ENCODE data around the gene SEMA6B.

Gene SEMA6B

DNA sequence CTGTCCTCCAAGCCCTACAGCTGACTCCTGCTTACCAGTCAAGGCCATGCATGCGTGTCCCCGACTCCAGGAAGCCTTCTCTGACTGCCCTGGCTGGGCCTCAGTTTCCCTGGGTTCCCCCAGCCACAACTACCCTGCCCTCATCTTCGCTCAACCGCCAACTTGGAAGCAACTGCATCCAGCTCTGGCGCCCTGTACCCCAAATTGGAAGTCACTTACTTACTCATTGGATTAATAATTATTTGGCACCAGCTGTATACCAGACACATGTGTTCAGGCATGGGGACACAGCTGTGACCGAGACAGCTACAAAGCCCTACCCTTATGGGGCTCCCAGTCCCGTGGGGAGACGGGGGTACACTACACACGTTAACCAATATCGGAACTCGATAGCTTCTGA is 10.9 kb upstream of the SEMA6B start:
- no peak for DNase-seq

DNA sequence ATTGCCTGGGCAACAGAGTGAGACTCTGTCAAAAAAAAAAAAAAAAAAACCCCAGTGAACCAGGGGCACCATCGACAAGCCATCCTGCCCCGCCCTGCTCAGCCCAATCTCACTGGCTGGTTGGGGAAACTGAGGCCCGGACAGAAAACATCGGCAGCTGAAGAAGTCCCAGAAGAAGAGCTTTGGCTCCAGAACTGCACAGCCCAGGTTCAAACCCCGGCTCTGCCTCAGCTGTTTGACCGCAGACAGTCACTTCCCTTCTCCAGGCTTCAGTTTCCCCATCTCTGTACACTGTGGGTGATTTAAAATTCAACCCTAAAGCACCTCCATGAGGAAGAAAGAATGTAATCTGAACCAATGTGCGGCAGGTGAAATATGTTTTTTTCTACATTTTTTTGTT is 9.4 kb upstream of the SEMA6B start:
- DNase-seq: no peak

DNA sequence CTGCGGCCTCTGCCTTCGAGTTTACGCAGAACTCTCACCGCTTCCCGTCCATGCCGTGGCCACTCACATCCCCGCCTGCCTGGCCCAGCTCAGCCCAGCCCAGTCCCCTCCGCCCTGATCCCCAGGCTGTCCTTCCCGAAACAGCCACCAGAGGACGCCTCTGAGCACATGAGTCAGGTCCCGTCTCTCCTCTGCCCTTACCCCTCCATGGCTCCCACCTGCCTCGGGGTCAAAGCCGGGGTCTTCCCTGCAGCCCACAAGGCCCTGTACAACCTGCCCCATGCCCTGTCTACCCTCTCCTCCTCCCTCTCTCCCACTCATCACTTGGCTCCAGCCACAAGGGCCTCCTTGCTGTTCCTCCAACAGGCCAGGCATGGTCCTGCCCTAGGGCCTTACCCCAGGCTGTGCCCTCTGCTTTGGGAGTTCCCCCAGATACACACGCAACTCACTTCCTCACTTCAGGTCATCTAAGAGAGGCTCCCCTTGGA is 8.1 kb upstream of the SEMA6B start:
- peak; percentile 62 for DNase-seq

DNA sequence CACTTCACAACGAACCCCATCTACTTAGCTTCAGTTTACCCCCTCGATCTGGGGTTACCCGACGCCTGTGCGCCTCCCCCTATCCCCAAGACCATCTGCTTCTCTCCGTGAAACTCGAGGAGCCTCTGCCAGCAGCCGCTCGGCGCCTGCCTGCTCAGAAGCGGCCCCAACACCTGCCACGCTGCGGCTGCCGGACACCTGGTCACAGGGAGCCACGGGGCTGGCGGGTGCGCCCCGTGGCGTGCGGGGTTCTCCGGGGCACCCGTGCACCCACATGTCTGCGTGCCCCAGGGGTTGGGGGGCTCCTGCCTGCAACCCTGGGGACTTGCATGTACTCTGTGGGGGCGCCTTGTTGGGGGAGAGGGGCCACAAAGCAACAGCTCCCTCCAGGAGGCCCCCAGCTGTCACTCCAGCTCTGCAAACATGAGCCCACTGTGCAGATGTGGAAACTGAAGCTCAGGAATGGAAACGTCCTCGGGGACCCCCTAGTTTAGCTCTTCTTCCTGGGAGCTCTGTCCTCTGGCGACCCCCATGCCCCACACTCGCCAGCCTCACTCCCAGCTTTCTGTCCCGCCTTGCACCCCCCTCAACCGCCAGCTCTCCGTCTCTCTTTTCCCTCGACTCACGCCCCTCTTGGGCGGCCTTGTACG is 7.0 kb upstream of the SEMA6B start:
- no peak for DNase-seq

DNA sequence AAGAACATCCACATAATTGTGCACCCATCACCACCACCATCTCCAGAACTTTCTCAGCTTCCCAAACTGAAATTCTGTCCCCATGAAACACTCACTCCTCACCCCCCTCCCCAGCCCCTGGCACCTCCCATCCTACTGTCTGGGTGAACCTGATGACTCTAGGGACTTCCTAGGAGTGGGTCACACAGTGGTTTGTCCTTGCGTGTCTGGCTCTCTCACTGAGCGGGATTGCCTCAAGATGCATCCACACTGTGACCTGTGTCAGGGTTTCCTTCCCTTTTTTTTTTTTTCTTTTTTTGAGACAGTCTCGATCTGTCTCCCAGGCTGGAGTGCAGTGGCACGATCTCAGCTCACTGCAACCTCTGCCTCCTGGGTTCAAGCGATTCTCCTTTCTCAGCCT is 4.1 kb upstream of the SEMA6B start:
- DNase-seq: peak; percentile 16

DNA sequence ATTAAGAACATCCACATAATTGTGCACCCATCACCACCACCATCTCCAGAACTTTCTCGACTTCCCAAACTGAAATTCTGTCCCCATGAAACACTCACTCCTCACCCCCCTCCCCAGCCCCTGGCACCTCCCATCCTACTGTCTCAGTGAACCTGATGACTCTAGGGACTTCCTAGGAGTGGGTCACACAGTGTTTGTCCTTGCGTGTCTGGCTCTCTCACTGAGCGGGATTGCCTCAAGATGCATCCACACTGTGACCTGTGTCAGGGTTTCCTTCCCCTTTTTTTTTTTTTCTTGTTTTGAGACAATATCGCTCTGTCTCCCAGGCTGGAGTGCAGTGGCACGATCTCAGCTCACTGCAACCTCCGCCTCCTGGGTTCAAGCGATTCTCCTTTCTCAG is 2.6 kb upstream of the SEMA6B start:
- peak; percentile 22 for DNase-seq

DNA sequence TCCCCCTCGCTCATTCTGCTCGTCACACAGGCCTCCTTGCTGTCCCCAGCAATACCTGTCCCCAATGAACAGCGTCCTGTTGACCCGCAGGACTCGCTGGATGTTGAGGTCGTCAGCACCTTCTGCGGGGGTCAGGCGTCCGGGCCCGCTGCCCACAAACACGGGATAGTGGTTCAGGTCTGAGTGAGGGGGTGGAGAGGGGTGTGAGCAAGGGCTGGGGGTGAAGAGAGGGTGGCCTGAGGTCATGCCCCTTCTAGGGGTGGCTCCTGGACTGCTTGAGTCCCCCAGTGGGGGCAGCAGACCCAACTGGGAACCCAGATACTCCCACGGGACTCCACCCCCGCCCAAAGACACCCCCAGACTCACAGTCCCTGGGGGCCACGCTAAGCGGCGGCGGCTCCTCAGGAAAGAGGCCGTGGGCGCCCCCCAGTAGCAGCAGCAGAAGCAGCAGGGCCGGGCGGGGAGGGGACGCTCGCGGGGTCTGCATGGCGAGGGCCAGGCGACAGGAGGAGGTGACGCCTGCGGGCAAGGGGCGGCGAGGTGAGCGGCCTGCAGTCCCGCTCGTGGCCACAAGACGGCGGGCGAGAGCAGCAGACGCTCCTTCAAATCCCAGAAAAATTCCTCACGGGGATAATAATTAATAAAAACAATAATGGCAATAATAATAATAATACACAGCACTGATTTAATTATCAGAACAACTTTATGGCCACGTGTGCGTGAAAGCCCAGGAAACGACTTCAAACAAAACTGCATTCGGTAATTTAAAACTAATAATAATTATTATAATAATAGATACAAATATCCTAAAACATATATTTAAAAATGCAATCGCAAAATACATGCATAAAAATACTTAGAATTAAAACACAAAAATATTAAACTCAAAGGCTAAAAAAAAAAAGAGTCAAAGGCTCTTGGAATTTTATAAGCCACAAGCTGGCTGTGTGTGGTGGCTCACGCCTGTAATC is 1.2 kb downstream of the SEMA6B start:
- no peak for DNase-seq

DNA sequence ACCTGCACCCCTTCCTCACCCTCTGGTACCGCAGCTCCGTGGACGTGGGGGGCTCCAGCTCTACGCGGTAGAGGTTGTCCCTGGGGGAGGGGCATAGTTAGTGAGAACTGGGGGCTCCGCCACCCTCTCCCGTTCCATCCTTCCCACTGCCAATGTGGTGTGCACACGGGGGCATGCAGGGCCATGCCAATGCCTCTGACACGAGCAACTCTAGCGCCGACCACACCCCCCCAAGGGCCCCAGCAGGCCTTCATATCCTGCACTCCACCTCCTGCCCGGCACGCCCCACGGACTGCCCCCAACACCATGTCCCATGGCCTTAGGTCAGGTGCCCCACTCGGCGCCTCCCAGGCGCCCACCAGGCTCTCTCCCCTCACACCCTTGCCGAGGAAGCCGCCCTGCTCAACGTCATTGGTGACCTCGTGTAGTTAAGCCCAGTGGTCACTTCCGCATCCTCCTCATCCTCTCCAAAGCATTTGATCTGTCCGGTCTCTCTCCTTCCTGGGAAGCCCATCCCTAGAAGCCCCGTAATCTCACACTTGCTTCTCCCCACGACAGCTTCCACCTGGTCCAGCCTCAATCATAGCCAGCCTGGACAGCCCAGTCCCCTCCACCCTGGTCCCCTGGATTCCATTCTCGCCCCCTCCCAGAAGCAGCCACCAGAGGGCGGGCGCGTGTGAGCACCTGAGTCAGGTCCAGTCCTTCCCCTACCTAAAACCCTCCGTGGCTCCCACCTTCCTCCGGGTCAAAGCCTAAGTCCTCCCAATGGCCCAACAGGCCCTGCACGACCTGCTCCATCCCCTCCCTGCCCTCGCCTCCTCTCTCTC is 2.1 kb downstream of the SEMA6B start:
- DNase-seq: no peak

DNA sequence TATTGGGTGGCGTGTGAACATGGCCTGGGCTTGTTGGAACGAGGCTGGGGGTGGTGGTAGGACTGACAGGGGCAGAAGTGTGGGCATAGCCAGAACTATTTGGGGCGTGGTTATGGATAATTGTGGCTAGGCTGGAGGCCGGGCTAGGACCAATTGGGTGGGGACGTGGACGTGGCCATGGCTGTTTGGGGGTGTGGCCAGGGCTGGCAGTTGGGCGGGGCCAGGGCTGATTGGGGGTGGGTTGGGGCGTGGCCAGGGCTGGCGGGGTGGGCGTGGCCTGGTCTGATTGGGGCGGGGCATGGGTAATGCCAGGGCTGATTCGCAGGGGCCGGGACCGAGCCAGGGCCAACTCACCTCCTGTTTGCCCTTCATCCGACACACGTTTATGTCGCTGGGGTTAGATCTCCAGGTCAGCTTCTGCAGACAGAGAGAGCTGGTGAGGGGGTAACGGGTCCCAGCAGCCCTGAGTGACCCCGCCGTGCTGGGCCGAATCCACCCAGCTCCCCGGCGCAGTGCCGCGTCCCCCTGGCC is 2.8 kb downstream of the SEMA6B start:
- no peak for DNase-seq

DNA sequence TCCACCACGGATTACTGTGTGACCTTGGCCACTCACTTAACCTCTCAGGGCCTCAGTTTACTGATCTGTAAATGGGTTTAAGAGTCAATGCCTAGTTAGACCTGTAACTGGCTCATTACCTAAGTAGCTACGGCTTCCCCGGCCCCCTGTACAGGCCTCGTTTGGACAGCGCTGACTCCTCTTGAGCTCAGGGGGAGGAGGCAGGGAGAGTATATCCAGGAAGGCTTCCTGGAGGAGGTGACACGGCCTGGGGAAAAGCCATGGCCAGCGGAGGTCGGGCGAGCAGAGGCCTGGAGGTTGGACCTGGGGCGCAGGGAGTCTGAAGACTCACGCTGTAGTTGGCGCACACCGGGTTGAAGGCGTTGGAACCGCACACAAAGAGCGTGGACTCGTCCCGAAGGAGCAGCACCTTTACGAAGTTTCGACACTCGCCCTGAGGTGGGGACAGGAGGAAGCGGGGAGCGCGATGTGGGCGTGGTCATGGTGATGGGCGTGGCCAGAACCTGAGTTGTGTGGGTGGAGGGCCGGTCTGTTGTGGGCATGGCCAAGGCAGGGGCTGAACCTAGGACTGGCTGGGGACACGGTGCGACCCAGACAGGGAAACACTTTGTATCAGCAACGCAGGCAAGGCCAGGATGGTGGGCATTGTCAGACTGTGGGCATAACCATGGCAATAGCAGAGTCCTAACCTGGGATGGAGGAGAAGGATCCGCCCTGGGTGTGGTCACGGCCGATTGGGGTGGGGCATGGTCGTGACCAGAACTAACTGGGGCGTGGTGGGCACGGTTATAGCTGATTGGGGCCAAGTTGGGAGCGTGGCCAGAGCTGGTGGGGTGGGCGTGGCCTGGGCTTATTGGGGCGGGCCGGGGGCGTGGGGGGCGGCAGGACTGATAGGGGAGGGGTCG is 3.6 kb downstream of the SEMA6B start:
- no peak for DNase-seq

DNA sequence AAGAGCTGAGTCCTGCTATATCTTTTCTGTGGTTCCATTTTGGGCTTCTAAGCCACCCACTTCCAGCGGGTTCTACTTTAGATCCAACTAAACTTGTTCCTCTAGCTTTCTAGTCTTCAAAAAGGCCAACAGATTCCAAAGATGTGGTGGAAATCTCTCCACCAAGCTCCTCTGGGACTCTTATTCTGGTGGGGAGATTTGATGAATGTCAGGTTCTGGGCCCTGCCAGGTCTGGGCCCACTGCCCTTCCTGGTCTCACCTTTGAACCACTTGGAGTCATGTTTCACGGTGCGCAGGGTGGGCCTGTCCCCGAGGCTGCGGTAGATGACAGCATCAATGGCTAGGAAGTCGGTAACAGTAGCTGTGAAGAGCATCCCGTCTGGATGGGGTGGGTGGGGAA is 4.8 kb downstream of the SEMA6B start:
- DNase-seq: no peak

DNA sequence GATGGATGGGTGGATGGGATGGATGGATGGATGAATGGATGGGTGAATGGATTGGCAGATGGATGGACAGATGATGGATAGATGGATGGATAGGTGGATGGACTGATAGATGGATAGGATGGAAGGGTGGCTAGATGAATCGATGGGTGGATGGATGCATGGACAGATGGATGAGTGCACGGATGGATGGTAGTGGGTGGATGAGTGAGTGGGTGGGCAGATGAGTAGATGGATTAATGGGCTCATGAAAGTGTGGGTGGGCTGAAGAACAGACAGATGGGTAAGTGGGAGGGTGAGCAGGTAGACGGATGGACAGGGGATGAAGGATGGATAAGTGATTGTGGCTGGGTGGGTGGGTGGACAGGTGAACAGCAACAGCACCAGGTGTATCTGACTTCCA is 5.7 kb downstream of the SEMA6B start:
- DNase-seq: no peak

DNA sequence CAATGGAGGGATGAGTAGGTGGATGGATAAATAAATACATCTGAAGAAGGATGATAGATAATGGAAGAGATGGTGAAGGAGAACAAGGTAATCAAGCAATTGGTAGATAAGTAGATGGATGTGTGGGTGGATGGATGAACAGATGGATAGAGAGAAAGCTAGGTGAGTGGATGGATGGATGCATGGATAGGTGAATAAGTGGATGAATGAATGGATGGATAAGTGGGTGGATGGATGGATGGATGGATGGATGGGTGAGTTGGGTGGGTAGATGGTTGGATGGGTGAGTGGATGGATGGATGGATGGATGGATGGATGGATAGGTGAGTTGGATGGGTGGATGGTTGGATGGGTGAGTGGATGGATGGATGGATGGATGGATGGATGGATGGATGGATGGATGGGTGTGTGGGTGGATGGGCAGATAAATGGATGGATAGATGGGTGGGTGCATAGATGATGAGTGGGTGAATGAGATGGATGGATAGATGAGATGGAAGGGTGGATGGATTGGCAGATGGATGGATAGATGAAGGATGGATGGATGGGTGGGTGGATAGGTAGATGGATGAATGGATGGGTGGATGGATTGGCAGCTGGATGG is 6.3 kb downstream of the SEMA6B start:
- no peak for DNase-seq

DNA sequence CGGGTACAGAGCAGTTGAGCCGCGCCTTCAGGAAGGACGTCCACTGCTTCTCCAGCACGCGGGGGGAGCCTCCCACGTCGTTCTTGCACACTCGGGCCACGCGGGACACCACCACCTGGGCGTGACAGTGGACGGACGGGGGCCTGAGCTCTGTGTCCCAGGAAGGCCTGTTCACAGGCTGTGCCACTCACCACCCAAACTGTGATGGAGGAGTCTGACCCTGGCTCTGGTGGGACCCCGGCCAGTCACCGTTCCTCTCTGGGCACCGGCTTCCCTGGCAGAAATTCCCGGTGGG is 7.0 kb downstream of the SEMA6B start:
- DNase-seq: no peak

DNA sequence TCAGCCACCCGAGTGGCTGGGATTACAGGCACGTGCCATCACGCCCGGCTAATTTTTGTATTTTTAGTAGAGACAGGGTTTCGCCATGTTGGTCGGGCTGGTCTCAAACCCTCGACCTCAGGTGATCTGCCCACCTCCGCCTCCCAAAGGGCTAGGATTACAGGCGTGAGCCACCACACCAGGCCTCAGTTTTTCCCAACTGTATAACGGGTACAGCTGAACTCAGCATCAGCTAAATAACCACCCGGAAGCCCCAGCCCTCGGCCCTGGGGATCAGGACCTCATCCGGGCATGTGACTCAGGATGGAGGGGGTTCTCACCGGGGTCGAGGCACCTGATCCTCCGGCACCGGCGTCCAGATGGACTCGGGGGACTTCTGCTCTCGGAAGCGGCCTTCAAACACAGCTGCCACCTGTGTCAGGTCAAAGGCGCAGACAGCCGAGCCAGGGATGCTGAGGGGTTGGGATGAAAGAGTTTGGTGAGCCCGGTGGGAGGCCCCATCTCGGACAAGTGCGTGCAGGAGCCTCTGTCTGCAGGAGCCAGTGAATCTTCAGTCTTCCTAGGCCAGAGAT is 8.9 kb downstream of the SEMA6B start:
- no peak for DNase-seq

DNA sequence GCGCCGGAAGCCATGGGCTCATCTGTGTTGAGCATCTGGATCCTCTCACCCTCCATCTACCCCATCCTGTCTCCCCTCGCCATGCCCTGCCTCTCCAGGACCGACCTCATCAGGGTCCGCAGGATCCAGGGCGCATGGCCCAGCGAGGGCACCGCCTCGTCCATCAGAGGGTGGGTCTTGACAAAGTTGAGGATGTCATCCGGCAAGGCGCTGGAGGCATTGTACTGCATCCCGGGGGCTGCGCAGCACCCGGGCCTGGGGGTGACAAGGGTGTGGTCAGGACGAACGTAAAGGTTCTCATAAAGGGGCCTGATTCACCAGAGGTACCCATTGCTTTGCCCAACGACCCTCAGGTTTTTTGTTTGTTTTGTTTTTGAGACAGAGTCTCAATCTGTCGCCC is 9.5 kb downstream of the SEMA6B start:
- DNase-seq: no peak

DNA sequence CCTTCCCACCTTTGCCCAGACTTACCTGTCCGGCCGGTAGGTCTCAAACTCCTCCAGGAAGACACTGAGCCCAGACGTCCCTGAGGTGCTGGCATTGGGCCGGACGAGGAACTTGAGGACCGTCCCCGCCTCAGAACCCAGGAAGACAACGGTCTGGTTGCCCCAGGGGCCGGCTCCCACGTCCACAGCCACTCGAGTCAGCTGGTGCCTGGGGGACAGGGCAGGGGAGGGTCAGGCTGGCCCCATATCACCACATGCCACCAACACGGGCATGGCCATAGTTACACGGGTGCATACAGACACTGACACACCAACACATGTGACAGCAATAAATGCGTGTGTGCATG is 11.3 kb downstream of the SEMA6B start:
- no peak for DNase-seq

DNA sequence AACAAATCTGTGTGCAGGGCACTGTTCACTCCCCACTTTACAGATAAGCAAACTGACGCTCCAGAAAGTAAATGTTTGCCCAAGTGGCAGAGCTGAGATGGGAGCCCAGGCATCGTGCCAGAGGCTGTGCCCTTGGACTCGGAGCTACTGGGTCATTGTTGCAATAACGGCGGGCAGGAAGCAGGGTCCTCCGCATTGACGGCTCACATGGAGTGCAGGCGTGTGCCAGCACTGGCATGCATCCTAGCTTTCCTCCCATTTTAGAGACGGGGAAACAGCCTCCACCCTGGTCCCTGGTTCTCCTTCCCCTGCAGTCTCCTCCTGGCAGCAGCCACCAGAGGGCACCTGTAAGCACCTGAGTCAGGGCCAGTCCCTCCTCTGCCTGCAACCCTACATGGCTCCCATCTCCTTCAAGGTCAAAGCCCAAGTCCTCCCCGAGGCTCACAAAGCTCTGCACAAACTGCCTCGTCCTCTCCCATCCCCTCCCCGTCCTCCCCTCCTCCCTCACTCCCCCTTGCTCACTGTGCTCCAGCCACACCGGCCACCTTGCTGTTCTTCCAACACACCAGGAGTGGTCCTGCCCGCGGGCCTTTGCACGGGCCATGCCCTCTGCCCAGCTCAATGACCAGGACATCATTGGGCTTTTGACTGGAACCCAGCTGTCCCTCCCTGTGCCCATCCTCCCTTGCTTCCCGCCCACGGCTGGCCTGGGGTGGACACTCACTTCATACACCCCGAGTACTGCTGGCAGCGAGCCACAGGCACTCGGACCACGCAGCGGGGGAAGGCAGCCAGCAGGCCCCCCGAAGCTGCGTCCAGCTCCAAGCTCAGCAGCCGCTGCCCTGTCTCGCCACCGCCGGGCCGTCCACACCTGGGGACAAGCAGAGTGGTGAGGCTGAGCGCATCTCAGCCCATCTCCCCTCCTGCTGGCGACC is 11.9 kb downstream of the SEMA6B start:
- no peak for DNase-seq

DNA sequence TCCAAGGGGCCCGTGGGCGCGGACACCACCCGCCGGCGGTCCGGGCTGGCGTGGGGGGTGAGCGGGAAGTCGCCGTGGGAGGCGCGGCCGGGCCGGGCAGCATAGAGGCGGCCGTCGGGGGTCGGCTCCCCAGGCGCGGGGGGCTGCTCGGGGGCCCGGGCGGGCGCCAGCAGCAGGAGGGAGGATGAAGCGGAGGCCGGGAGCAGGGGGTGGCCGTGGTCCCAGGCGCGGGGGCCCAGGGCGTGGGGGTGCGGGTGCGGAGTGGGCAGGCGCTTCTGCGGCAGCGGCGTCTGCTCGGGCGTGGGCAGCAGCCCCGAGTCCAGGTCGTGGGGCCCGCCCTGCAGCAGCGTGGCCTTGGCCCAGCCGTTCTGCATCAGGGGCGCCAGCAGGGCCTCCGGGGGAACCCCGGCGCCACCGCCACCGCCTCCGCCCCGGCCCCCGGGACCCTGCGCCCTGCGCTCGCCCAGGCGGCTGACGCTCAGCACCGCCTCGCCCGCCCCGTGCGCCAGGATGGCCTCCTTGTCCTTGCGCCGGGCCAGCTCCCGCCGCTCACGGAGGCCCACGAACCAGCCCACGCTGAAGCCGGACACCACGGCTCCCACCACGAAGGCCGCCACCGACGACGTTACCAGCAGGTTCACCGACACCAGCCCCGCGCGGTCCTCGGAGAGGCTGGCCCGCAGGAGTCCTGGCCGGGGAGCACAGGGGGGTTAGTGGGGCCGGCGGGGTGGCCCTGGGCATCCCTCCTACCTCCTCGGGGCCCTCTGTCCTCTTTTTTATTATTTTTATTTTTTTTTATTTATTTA is 15.4 kb downstream of the SEMA6B start:
- DNase-seq: no peak

Data from CD4-positive, alpha-beta T cell treated with Interleukin-21 for 1 hour (primary cell).